GM19397 (cell line): ENCODE data around the gene C17orf78.
"Not testable (repeated sequence)": the region's sequence is repeated elsewhere in the genome, so short reads cannot be mapped to it uniquely, and the experiment has no call there.

ENCODE experiments used
- ATAC-seq: cut with Tn5 transposase; IDR thresholded peaks from one replicate; pipeline ENCODE4 v1.9.1; 2021; ENCODE audit warnings: mild to moderate bottlenecking, moderate library complexity; ENCODE audit not compliant: unreplicated experiment

Gene C17orf78

DNA sequence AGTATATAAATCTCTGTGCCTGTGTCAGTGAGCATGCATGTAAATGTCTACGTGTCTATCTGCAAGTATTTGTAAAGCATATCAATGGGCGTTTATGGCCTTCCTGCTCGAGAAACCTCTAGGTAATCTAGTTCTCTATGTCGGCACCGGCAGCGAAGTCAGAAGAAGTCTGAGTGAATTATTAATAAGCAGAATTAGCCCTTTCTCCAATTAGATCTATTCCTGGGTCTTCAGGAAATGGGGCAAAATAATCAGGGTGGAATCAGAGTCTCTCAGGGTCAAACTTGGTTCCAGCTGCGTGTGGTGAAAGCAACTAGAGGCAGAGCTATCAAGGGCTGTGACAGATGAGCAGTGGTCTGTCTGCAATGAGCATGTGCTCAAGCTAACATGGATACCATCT is at the start of gene C17orf78:
C17orf78 (plus strand) TSS at position 280 of the 400 bp plus-strand sequence; CDS start at position 388, 108 bp downstream.
- ATAC-seq: no peak

GRCh38 chr17:37327341-37328090 is 48.3 kb upstream of the C17orf78 start:
- ATAC-seq: no peak

GRCh38 chr17:37338847-37339246 is 36.9 kb upstream of the C17orf78 start:
- ATAC-seq: no peak

DNA sequence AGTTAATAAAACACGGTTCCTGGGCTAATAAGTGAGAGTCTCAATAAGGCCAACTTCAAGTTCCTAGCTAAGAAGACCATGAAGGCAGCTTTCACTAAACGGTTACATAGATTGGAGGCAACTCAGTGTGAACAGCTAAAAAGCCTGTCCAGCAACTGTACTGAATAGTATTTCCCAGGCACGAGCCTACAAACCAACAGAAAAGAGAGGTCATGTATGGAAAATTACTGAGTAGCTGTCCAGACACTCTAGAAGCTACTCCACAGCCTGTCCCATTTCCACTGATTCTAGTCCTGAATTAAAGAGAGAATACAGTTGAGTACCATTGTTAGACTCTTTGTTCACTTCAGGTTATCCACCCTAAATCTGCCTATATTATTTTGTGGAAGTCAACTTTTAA is 36.5 kb upstream of the C17orf78 start:
- ATAC-seq: no peak

DNA sequence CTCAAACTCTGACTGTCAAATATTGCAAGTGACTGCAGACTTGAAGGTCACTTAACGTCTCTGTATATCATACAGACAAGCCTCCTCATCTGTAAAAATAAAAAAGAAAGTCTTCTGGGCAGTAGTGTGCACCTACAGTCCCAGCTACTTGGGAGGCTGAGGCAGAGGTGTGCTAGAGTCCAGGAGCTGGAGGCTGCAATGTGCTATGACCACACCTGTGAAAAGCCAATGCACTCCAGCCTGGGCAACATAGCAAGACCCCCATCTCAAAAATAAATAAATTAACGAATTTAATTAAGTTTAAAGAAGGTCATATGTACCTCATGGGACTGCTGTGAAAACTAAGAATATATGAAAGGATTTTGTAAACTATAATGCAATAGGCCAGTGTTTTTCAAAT is 35.0 kb upstream of the C17orf78 start:
- ATAC-seq: no peak

GRCh38 chr17:37342589-37342988 is 33.2 kb upstream of the C17orf78 start:
- ATAC-seq: no peak

DNA sequence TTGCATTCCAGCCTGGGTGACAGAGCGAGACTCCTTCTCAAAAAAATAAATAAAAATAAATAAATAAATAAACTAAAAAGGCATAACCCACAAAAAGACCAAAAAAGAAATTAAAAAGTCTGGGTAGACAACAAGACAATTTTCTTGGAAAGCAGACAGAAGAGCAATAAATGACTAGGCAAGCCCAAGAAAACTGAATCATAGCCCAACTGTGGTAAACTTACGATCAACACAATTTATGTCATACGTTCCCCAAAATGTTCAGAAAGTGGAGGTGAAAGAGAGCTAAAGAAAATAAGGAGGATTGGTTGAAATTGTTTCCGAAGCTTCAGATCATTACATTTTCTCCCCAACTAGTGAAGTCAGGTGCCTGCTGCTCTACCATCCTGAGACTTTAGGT is 31.3 kb upstream of the C17orf78 start:
- ATAC-seq: no peak

- ATAC-seq: not testable (repeated sequence)
Observed at GRCh38 chr17:37346863-37347402, 28.9 kb upstream of the C17orf78 start.

GRCh38 chr17:37356796-37357569 is 18.8 kb upstream of the C17orf78 start:
- ATAC-seq: not testable (repeated sequence)

GRCh38 chr17:37358098-37358829 is 17.5 kb upstream of the C17orf78 start:
- ATAC-seq: no peak

DNA sequence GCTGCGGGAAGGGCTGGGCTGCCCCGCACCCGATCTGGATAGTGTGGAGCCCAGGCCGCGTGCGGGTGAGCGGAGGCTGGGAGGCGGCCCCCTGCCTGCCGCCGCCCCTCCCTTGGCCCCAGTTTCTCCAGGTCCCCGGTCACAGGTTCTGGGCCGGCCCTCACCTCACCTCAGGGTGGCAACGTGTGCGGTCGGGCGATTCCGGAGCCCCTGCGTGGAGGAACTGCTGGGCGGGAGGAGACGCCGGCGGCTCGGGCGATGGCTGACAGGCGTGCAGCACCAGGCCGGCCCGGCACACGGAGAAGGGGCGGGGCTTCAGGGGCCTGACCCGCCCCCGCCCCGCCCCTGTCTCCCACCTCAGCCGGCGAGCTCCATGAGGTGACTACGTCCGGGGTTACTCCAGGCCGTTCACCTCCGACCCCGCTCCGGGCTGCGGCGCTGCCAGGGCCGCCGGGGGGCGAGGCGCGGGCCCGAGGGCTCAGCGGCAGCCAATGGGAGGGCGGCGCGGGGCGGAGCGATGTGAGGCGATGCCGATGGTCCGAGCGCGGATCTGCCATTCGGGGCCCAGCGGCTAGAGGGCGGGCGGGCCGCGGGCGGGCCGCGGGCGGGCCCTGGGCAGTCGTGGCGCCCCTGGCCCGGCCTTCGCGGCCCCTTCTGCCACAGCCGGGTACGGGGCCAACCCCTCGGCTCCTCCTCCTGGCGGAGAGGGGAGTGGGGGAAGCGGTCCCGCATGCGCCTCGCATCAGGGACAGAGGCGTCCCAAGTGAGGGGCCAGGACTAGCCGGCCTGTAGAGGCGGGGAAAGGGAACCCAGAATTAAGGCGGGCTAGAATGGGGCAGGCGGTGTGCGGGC is 16.7 kb upstream of the C17orf78 start:
- ATAC-seq: peak; percentile 92

- ATAC-seq: no peak
Observed at GRCh38 chr17:37359682-37360188, 16.1 kb upstream of the C17orf78 start.

DNA sequence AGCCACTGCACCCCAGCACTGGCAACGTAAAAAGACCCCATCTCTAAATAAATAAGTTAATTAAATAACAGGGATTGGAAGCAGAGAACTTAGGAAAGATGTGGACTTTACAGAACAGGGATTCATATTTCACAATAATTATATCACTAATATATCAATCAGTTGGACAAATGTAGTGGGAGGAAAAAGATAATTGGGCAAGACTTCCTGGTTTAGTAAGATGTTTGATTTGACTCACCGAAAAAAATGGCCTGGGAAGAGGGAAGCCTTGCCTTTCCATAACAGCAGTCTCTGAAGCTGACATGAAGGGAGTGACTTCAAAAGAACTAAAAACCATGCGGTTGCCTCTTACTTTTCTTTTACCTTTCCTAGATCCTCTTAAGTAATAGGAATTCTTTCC is 15.2 kb upstream of the C17orf78 start:
- ATAC-seq: no peak

GRCh38 chr17:37361543-37361942 is 14.2 kb upstream of the C17orf78 start:
- ATAC-seq: no peak

DNA sequence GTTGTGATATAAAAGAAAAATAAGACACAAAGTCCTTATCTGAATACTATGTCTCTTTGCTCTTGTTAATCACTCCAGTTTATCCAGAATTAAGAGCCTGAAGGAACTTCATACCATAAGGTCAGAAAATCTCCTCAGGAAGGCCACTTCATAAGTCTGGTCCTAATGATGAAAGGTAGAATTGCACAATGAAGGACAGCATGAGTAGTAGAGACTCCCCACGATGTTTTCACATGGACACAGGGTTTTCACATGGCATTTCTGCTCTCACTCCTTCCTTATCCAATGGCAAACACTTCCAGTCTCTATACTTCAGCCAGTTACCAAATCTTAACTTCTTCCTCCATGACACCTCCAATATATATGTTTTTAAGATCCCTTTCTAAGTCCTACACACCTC is 10.2 kb upstream of the C17orf78 start:
- ATAC-seq: no peak

DNA sequence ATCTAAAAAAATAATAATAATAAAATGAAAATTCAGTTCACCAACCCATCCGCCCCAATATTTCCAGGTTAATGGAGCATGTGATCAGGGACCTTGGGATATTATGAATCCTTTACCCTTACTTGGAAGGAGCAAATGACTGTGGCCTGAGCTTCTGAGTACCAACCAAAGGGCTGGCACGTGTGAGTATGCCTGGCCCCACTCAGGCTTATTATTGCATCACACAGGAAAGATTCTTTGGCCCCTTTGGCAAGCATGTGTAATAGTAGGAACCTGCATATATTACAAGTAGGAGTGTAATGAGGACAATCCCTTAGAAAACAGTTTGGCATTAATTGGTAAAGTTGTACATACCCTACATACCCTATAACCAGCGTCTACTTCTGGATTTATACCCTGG is 7.2 kb upstream of the C17orf78 start:
- no peak for ATAC-seq

DNA sequence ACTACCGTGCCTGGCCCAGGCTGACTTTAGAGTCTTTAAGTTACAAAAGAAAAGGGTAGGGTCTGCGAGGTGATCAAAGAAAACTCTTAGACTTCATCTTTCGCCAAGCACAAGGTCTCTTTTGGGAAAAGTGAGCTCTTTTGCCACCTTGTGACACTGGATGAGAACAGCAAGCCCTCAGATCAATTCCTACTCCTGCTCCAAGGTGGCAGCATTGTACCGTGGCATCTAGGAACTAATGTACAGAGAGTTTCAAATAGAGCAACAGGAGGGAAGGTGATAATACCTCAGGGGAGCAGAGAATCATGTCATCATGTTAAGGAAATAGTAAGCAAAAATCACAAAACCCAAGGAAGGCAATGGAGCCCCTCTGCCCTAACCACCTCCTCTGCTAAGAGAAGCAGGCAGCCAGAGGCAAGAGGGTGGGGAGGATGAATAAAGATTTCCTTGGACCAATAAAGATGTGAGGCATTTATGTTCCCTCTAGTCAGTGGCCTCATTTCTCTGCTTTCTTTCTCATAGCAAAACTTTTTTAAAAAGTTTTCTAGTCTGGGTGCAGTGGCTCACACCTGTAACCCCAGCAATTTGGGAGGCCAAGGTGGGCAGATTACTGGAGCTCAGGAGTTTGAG is 2.1 kb upstream of the C17orf78 start:
- peak; percentile 61 for ATAC-seq

- no peak for ATAC-seq
Observed at GRCh38 chr17:37382056-37382455, 6.3 kb downstream of the C17orf78 start.

- no peak for ATAC-seq
Observed at GRCh38 chr17:37384560-37385149, 8.9 kb downstream of the C17orf78 start.
